T1000 (cell line): ENCODE data around the gene ZNF213.
"Not testable (repeated sequence)": the region's sequence is repeated elsewhere in the genome, so short reads cannot be mapped to it uniquely, and the experiment has no call there.

Source experiments
- DNase-seq: peaks from one replicate; lab custom pipeline; 2025; ENCODE audit warnings: mixed read lengths; lab: John Stamatoyannopoulos, UW

ZNF213 gene

GRCh38 chr16:3170440-3171180 lies 35.8 kb downstream of the ZNF213 start:
- no peak for DNase-seq

- no peak for DNase-seq
Observed at GRCh38 chr16:3171181-3171854, 36.5 kb downstream of the ZNF213 start.

- DNase-seq: no peak
Observed at GRCh38 chr16:3171855-3172593, 37.2 kb downstream of the ZNF213 start.

- no peak for DNase-seq
Observed at GRCh38 chr16:3173892-3174617, 39.2 kb downstream of the ZNF213 start.

- DNase-seq: no peak
Observed at GRCh38 chr16:3174618-3175148, 39.9 kb downstream of the ZNF213 start.

- DNase-seq: no peak
Observed at GRCh38 chr16:3175157-3176093, 40.6 kb downstream of the ZNF213 start.

GRCh38 chr16:3179651-3180050 lies 44.8 kb downstream of the ZNF213 start:
- no peak for DNase-seq

GRCh38 chr16:3180445-3180878 lies 45.6 kb downstream of the ZNF213 start:
- DNase-seq: no peak

GRCh38 chr16:3182293-3182607 lies 47.4 kb downstream of the ZNF213 start:
- DNase-seq: not testable (repeated sequence)

- DNase-seq: no peak
Observed at GRCh38 chr16:3182608-3183444, 48.0 kb downstream of the ZNF213 start.

GRCh38 chr16:3183445-3184139 lies 48.8 kb downstream of the ZNF213 start:
- no peak for DNase-seq

- no peak for DNase-seq
Observed at GRCh38 chr16:3186946-3187690, 52.3 kb downstream of the ZNF213 start.

- no peak for DNase-seq
Observed at GRCh38 chr16:3187798-3188674, 53.2 kb downstream of the ZNF213 start, which contains the start of gene OR1F1. Gene OR1F1 (plus strand): TSS chr16:3188204.

- no peak for DNase-seq
Observed at GRCh38 chr16:3188675-3188924, 53.8 kb downstream of the ZNF213 start.

GRCh38 chr16:3188925-3189825 lies 54.3 kb downstream of the ZNF213 start:
- no peak for DNase-seq

- no peak for DNase-seq
Observed at GRCh38 chr16:3189869-3190268, 55.0 kb downstream of the ZNF213 start.

- no peak for DNase-seq
Observed at GRCh38 chr16:3190949-3191353, 56.1 kb downstream of the ZNF213 start.
